ENCODE measurements around the gene GRK5.
"Not testable (repeated sequence)": the region's sequence is repeated elsewhere in the genome, so short reads cannot be mapped to it uniquely, and the experiment has no call there.

GRK5 gene

GRCh38 chr10:119221201-119221600, 13.8 kb downstream of the GRK5 start:
- DNase-seq (ENCODE audit: low read depth) = no peak
- no peak overlapping the region for H3K4me3 ChIP-seq (ENCODE audit: low read depth, low read length)
- no peak for TF ChIP-seq CTCF (IDR thresholded peaks at IDR 0.05; ENCODE audit: control insufficient read depth, extremely low read depth, insufficient read depth)

DNA sequence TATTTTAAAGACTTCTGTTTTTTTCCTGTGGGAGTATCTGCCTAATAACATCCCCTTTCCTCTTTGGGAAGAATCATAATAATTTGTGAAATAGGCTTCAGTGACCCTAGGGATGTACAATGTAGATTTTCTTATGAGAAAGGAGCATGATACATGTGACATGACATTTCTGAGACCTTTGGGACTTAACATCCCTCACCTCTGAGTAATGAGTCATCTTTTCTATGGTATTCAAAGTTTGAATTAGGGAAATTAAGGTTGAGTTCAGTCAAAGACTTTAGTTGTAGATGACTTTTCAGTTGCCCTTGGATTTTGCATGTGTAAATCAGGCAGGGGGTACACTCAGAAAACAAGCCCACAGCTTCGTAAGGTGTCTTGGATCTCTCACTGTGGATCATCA, 14.3 kb downstream of the GRK5 start:
- H3K4me3 ChIP-seq (ENCODE audit: low read depth, low read length) = no peak overlapping the region
- no peak for TF ChIP-seq CTCF (IDR thresholded peaks at IDR 0.05; ENCODE audit: control insufficient read depth, extremely low read depth, insufficient read depth)
- no peak for DNase-seq (ENCODE audit: low read depth)

DNA sequence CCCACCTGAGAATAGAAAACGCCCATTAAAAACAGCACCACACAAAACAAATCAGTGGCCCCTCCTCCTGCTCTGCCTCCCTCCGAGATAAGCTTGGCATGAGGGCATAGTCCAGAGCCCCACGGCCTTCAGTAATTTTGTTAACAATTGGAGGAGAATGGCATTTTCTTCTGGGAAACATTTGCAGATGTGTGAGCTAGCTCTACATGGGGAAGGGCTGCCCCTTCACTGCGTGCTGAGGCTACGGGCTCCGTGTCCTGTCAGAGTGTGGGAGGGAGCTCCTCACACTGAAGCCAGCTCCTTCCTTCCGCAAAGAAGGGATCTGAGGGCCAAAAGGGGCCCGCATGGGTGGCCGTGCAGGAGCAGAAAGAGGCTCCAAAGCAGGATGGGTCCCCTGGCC, 15.2 kb downstream of the GRK5 start:
- no peak for TF ChIP-seq CTCF (IDR thresholded peaks at IDR 0.05; ENCODE audit: control insufficient read depth, extremely low read depth, insufficient read depth)
- no peak for DNase-seq (ENCODE audit: low read depth)
- no peak overlapping the region for H3K4me3 ChIP-seq (ENCODE audit: low read depth, low read length)

- no peak for TF ChIP-seq CTCF (IDR thresholded peaks at IDR 0.05; ENCODE audit: control insufficient read depth, extremely low read depth, insufficient read depth)
- DNase-seq (ENCODE audit: low read depth) = no peak
- H3K4me3 ChIP-seq (ENCODE audit: low read depth, low read length) = no peak overlapping the region
Measured at GRCh38 chr10:119222966-119223386, 15.6 kb downstream of the GRK5 start.

DNA sequence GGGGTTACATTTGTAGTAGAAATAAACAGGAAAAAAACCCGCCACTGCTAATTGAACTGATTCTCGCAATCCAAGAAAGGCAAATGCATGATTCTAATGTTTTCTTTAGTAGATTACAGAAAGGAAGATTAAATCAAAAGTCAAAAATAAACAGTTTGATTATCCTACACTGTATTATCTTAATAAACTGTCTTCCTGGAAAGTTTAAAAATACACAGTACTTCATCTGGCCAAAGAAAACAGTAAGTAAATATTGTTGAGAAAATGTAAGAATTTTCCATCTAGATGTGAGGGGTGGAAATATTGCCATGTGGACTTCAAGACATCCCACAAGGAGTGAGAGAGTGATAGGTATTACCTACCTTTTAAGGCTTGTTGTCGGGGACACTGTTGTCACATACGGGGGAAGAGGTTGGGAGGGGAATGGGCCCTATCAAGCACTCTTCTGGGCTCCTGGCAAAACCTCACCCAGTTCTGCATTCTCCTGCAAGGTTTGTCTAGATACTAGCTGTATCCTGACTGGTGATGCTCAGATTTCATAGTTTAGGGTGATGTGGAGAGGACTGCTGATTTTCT, 17.8 kb downstream of the GRK5 start:
- DNase-seq (ENCODE audit: low read depth) = no peak
- no peak overlapping the region for H3K4me3 ChIP-seq (ENCODE audit: low read depth, low read length)
- TF ChIP-seq CTCF (IDR thresholded peaks at IDR 0.05; ENCODE audit: control insufficient read depth, extremely low read depth, insufficient read depth) = no peak

DNA sequence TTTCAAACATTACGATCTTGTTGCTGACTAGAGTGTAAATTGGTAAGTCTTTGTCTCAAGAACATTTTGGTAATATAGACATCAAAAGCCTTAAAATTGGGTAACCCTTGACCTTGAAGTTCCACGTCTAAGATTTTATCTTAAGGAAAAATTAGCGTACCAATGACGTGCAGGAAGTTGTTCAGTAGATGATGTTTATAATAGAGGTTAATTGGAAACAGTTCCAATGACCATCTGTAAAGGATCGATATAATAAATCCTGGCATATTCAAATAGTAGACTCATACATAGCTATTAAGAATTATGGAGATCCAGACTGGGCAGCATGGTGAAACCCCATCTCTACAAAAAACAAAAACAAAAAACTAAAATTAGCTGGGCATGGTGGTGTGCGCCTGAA, 20.5 kb downstream of the GRK5 start:
- no peak overlapping the region for H3K4me3 ChIP-seq (ENCODE audit: low read depth, low read length)
- DNase-seq (ENCODE audit: low read depth) = no peak
- no peak for TF ChIP-seq CTCF (IDR thresholded peaks at IDR 0.05; ENCODE audit: control insufficient read depth, extremely low read depth, insufficient read depth)

DNA sequence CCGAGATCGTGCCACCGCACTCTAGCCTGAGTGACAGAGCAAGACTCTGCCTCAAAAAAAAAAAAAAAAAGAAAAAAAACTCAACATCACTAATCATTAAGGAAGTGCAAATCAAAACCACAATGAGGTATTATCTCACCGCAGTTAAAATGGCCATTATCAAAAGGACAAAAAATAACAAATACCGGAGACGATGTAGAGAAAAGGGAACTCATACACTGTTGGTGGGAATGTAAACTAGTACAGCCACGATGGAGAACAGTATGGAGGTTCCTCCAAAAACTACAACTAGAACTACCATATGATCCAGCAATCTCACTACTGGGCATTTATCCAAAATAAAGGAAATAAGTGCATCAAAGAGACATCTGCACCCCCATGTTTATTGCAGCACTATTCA, 24.3 kb downstream of the GRK5 start:
- no peak for TF ChIP-seq CTCF (IDR thresholded peaks at IDR 0.05; ENCODE audit: control insufficient read depth, extremely low read depth, insufficient read depth)
- no peak overlapping the region for H3K4me3 ChIP-seq (ENCODE audit: low read depth, low read length)
- DNase-seq (ENCODE audit: low read depth) = no peak

GRCh38 chr10:119232439-119232838, 25.1 kb downstream of the GRK5 start:
- H3K4me3 ChIP-seq (ENCODE audit: low read depth, low read length); DNase-seq (ENCODE audit: low read depth): not testable (repeated sequence)
